Measurements from ENCODE around the gene CNGB1. TPM values are rescaled to one million over a fixed set of nuclear protein-coding genes. Genes with fewer than 3 reads are reported as not detected.

CNGB1 gene
- total RNA-seq, 1 experiment from 2014 or later, result not detected

DNA sequence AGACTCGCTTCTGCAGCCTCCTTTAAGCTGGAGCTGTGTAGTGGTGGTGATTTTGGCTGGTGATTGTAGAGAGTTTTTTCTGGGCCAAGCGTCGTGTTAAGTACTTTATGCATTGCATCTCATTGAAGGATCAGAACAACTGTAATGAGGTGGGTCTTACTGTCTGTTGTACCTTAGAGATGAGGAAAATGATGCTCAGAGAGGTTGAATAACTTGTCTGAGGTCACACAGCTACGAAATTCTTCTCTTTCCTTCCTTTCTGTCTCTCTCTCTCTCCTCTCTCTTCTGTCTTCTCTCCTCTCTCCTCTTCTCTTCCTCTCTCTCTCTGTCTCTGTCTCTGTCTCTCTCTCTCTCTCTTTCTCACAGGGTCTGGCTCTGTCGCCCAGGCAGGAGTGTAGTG, 82.8 kb downstream of the CNGB1 start:
- TF ChIP-seq, protein P1, sequence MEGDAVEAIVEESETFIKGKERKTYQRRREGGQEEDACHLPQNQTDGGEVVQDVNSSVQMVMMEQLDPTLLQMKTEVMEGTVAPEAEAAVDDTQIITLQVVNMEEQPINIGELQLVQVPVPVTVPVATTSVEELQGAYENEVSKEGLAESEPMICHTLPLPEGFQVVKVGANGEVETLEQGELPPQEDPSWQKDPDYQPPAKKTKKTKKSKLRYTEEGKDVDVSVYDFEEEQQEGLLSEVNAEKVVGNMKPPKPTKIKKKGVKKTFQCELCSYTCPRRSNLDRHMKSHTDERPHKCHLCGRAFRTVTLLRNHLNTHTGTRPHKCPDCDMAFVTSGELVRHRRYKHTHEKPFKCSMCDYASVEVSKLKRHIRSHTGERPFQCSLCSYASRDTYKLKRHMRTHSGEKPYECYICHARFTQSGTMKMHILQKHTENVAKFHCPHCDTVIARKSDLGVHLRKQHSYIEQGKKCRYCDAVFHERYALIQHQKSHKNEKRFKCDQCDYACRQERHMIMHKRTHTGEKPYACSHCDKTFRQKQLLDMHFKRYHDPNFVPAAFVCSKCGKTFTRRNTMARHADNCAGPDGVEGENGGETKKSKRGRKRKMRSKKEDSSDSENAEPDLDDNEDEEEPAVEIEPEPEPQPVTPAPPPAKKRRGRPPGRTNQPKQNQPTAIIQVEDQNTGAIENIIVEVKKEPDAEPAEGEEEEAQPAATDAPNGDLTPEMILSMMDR (IDR thresholded peaks at IDR 0.05; ENCODE audit: unreplicated experiment), result no peak
- Mint-ChIP-seq H3K4me1 (ENCODE audit: insufficient read depth, unreplicated experiment) (peaks cover 21% of the 10 kb centered on the region), H3K9me3 (ENCODE audit: unreplicated experiment) (no peaks in the 10 kb centered on the region), H3K27me3 (ENCODE audit: insufficient read depth, unreplicated experiment) (peaks cover 46% of the 10 kb centered on the region), H3K4me3 (ENCODE audit: unreplicated experiment) (no peak overlapping the region), H3K36me3 (ENCODE audit: insufficient read depth, unreplicated experiment) (no peaks in the 10 kb centered on the region), H3K27ac (ENCODE audit: low read depth, unreplicated experiment) (no peak overlapping the region)
- no TSS peak for BruUV-seq (replicated peaks)
- no peak for DNase-seq (ENCODE audit: unreplicated experiment)
- ChIA-PET CTCF (interaction anchor here (0.6 to 1.8 kb wide), 3 partner anchors 10 to 241 kb away, joined by 3 to 6 read pairs (median 3); partner anchors contain the start of gene CFAP20), POLR2A (interaction anchor here (0.6 kb wide), 1 partner anchor 239 kb away, joined by 3 read pairs; no protein-coding TSS in a partner anchor)
- intact Hi-C loops (cut with micrococcal nuclease), result no loop called here

- H3K36me3 Mint-ChIP-seq (ENCODE audit: insufficient read depth, unreplicated experiment), result no peaks in the 10 kb centered on the region
- H3K27me3 Mint-ChIP-seq (ENCODE audit: insufficient read depth, unreplicated experiment), result peaks cover 50% of the 10 kb centered on the region
- no peak overlapping the region for H3K4me3 Mint-ChIP-seq (ENCODE audit: unreplicated experiment)
- no peak for DNase-seq (ENCODE audit: unreplicated experiment)
- H3K9me3 Mint-ChIP-seq (ENCODE audit: unreplicated experiment), result no peaks in the 10 kb centered on the region
- intact Hi-C loops (cut with micrococcal nuclease), result no loop called here
- TF ChIP-seq, protein P1 (IDR thresholded peaks at IDR 0.05; ENCODE audit: unreplicated experiment), result no peak
- BruUV-seq (replicated peaks), result no TSS peak
- H3K27ac Mint-ChIP-seq (ENCODE audit: low read depth, unreplicated experiment), result no peak overlapping the region
- CTCF ChIA-PET, result interaction anchor here (0.6 to 0.9 kb wide), 3 partner anchors 10 to 311 kb away, joined by 3 read pairs; partner anchors contain the start of gene CFAP20
- peaks cover 17% of the 10 kb centered on the region for H3K4me1 Mint-ChIP-seq (ENCODE audit: insufficient read depth, unreplicated experiment)
- POLR2A ChIA-PET, result no interaction called here
Observed at GRCh38 chr16:57887711-57888110, 83.2 kb downstream of the CNGB1 start.

DNA sequence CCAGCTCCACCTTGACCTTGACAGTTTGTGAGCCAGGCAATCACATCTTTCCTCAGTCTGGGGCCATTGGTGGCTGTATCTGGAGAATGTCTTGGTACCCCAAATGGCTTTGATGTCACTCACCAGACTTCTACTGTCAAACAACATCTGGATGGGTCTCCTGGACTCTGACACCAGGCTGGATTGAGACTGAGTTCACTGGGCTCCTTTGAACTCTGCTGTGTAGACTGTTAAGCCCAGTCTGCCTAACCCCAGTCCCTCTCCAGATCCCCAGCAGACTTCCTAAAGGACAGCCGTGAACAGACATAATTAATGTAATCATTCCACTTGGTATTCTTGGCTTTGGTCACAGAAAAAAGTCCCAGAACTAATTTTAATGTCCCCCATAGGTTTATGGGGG, 84.5 kb downstream of the CNGB1 start:
- TF ChIP-seq, protein P1 (IDR thresholded peaks at IDR 0.05; ENCODE audit: unreplicated experiment), result no peak
- Mint-ChIP-seq H3K27me3 (ENCODE audit: insufficient read depth, unreplicated experiment) (peaks cover 50% of the 10 kb centered on the region), H3K4me1 (ENCODE audit: insufficient read depth, unreplicated experiment) (peaks cover 6% of the 10 kb centered on the region), H3K9me3 (ENCODE audit: unreplicated experiment) (no peaks in the 10 kb centered on the region), H3K36me3 (ENCODE audit: insufficient read depth, unreplicated experiment) (no peaks in the 10 kb centered on the region), H3K4me3 (ENCODE audit: unreplicated experiment) (no peak overlapping the region), H3K27ac (ENCODE audit: low read depth, unreplicated experiment) (no peak overlapping the region)
- ChIA-PET CTCF (interaction anchor here (1.2 kb wide), 1 partner anchor 13 kb away, joined by 6 read pairs; no protein-coding TSS in a partner anchor), POLR2A (interaction anchor here (0.6 kb wide), 1 partner anchor 823 kb away, joined by 3 read pairs; no protein-coding TSS in a partner anchor)
- intact Hi-C loops (cut with micrococcal nuclease), result no loop called here
- BruUV-seq (replicated peaks), result no TSS peak
- DNase-seq (ENCODE audit: unreplicated experiment), result no peak

GRCh38 chr16:57884655-57885133, 86.2 kb downstream of the CNGB1 start:
- intact Hi-C loops (cut with micrococcal nuclease), result no loop called here
- POLR2A ChIA-PET, result interaction anchor here (1.2 kb wide), 1 partner anchor 8 kb away, joined by 3 read pairs; no protein-coding TSS in a partner anchor
- no peak overlapping the region for H3K27ac Mint-ChIP-seq (ENCODE audit: low read depth, unreplicated experiment)
- CTCF ChIA-PET, result interaction anchor here (0.7 to 1.4 kb wide), 2 partner anchors 8 to 14 kb away, joined by 3 to 10 read pairs; no protein-coding TSS in a partner anchor
- no TSS peak for BruUV-seq (replicated peaks)
- no peaks in the 10 kb centered on the region for H3K36me3 Mint-ChIP-seq (ENCODE audit: insufficient read depth, unreplicated experiment)
- no peaks in the 10 kb centered on the region for H3K9me3 Mint-ChIP-seq (ENCODE audit: unreplicated experiment)
- DNase-seq (ENCODE audit: unreplicated experiment), result no peak
- peaks cover 50% of the 10 kb centered on the region for H3K27me3 Mint-ChIP-seq (ENCODE audit: insufficient read depth, unreplicated experiment)
- H3K4me1 Mint-ChIP-seq (ENCODE audit: insufficient read depth, unreplicated experiment), result no peaks in the 10 kb centered on the region
- no peak overlapping the region for H3K4me3 Mint-ChIP-seq (ENCODE audit: unreplicated experiment)
- TF ChIP-seq, protein P1 (IDR thresholded peaks at IDR 0.05; ENCODE audit: unreplicated experiment), result no peak

Data from MCF 10A (cell line).